ENCODE data around the gene DCANP1.

GRCh38 chr5:135452321-135453030, 5.3 kb upstream of the DCANP1 start, which contains the start of gene TIFAB:
- TF ChIP-seq EZH2 (IDR thresholded peaks at IDR 0.05; ENCODE audit: borderline replicate concordance, insufficient read depth, low read depth, low read length, poor library complexity, severe bottlenecking) (no peak), CTCF (IDR thresholded peaks at IDR 0.05) (no peak)

Data from B cell (primary cell).